ENCODE data around the gene RASSF10.

DNA sequence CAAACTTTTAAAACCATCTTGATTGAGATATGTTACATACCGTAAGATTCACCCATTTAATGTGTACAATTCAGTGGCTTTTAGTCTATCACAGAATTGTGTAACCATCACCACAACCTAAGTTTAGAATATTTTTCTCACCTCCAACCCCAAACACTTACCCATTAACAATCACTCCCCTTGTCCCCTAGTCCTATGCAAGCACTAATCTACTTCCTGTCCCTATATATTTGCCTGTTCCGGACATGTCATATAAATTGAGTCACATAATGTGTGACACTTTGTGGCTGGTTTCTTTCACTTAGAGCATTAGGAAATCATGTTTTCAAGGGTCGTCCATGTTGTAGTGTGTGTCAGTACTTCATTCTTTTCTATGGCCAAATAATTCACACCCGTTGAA lies 38.8 kb downstream of the RASSF10 start:
- TF ChIP-seq, protein P1, sequence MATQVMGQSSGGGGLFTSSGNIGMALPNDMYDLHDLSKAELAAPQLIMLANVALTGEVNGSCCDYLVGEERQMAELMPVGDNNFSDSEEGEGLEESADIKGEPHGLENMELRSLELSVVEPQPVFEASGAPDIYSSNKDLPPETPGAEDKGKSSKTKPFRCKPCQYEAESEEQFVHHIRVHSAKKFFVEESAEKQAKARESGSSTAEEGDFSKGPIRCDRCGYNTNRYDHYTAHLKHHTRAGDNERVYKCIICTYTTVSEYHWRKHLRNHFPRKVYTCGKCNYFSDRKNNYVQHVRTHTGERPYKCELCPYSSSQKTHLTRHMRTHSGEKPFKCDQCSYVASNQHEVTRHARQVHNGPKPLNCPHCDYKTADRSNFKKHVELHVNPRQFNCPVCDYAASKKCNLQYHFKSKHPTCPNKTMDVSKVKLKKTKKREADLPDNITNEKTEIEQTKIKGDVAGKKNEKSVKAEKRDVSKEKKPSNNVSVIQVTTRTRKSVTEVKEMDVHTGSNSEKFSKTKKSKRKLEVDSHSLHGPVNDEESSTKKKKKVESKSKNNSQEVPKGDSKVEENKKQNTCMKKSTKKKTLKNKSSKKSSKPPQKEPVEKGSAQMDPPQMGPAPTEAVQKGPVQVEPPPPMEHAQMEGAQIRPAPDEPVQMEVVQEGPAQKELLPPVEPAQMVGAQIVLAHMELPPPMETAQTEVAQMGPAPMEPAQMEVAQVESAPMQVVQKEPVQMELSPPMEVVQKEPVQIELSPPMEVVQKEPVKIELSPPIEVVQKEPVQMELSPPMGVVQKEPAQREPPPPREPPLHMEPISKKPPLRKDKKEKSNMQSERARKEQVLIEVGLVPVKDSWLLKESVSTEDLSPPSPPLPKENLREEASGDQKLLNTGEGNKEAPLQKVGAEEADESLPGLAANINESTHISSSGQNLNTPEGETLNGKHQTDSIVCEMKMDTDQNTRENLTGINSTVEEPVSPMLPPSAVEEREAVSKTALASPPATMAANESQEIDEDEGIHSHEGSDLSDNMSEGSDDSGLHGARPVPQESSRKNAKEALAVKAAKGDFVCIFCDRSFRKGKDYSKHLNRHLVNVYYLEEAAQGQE (IDR thresholded peaks at IDR 0.05; ENCODE audit: low read depth) = no peak
- no peak for TF ChIP-seq TEAD4 (IDR thresholded peaks at IDR 0.05)
